ENCODE data around the gene MYH9. TPM values are rescaled to one million over a fixed set of nuclear protein-coding genes. Genes with fewer than 3 reads are reported as not detected.

The MYH9 gene
- total and polyA plus RNA-seq, 10 donors = 59.8 to 1,376 (median 711) TPM

GRCh38 chr22:36239150-36239400 lies 148.7 kb downstream of the MYH9 start:
- 0 to 7% (median 1%) methylated on average over 4 of the region's 4 CpGs for WGBS, 5 donors
- Histone ChIP-seq H3K36me3 (peaks cover 0 to 39% (median 11%) of the 10 kb centered on the region in 6 donors), H3K4me3 (peak overlapping the region; percentile 43 to 88 (median 66)), H3K9me3 (peaks cover 0 to 6% (median 0%) of the 10 kb centered on the region in 8 donors), H3K27me3 (replicated peaks in 1 of 7) (no peaks in the 10 kb centered on the region), H3K27ac (peak overlapping the region; percentile 76 to 96 (median 92)), H3K4me1 (peaks cover 31 to 62% (median 47%) of the 10 kb centered on the region in 6 donors)
- DNase-seq = no peak
- TF ChIP-seq POLR2AphosphoS5 (IDR thresholded peaks at IDR 0.05) = no peak
- no peak for TF ChIP-seq POLR2A (IDR thresholded peaks at IDR 0.05)
- TF ChIP-seq CTCF (IDR thresholded peaks at IDR 0.05 in 8 of 11, conservative IDR thresholded peaks at IDR 0.05 in 3 of 11) = no peak
- intact Hi-C loops (cut with DNase I; ENCODE audit: low total_unique reads) = no loop called here

- TF ChIP-seq POLR2A (IDR thresholded peaks at IDR 0.05) (no peak), CTCF (IDR thresholded peaks at IDR 0.05 in 8 of 11, conservative IDR thresholded peaks at IDR 0.05 in 3 of 11) (no peak), POLR2AphosphoS5 (IDR thresholded peaks at IDR 0.05) (no peak)
- Histone ChIP-seq H3K27ac (peak overlapping the region; percentile 76 to 96 (median 92)), H3K4me3 (peak overlapping the region; percentile 43 to 88 (median 66)), H3K36me3 (peaks cover 0 to 44% (median 13%) of the 10 kb centered on the region in 6 donors), H3K4me1 (peaks cover 31 to 67% (median 50%) of the 10 kb centered on the region in 6 donors), H3K9me3 (peaks cover 0 to 6% (median 0%) of the 10 kb centered on the region in 8 donors), H3K27me3 (replicated peaks in 1 of 7) (no peaks in the 10 kb centered on the region)
- intact Hi-C loops (cut with DNase I; ENCODE audit: low total_unique reads) = no loop called here
- WGBS, 5 donors = 1 to 9% (median 4%) methylated on average over 5 of the region's 5 CpGs
- DNase-seq = peak; percentile 79
Measured at GRCh38 chr22:36238373-36239149, 149.2 kb downstream of the MYH9 start.

GRCh38 chr22:36237462-36238372 lies 150.1 kb downstream of the MYH9 start:
- 51 to 65% (median 59%) methylated on average over 12 of the region's 12 CpGs for WGBS, 5 donors
- Histone ChIP-seq H3K27ac (peak overlapping the region; percentile 76 to 96 (median 92)), H3K9me3 (peaks cover 0 to 4% (median 0%) of the 10 kb centered on the region in 8 donors), H3K4me3 (peak overlapping the region; percentile 43 to 88 (median 66)), H3K4me1 (peaks cover 31 to 74% (median 58%) of the 10 kb centered on the region in 6 donors), H3K27me3 (replicated peaks in 1 of 7) (no peaks in the 10 kb centered on the region), H3K36me3 (peaks cover 0 to 53% (median 20%) of the 10 kb centered on the region in 6 donors)
- peak in 1 of 3 donors; percentile 10 for TF ChIP-seq POLR2AphosphoS5 (IDR thresholded peaks at IDR 0.05)
- no peak for TF ChIP-seq POLR2A (IDR thresholded peaks at IDR 0.05)
- no peak for DNase-seq
- intact Hi-C loops (cut with DNase I; ENCODE audit: low total_unique reads) = no loop called here

- no peak for DNase-seq
- H3K36me3 ChIP-seq = peaks cover 0 to 63% (median 29%) of the 10 kb centered on the region in 6 donors
- intact Hi-C loops (cut with DNase I; ENCODE audit: low total_unique reads) = no loop called here
- H3K9me3 ChIP-seq = no peaks in the 10 kb centered on the region
- H3K4me3 ChIP-seq = peak overlapping the region in 6 of 8 donors; percentile 5 to 88 (median 66)
- peak overlapping the region in 6 of 8 donors; percentile 90 to 96 (median 94) for H3K27ac ChIP-seq
- peaks cover 31 to 83% (median 62%) of the 10 kb centered on the region in 6 donors for H3K4me1 ChIP-seq
- TF ChIP-seq POLR2AphosphoS5 (IDR thresholded peaks at IDR 0.05) (no peak), POLR2A (IDR thresholded peaks at IDR 0.05) (no peak), CTCF (IDR thresholded peaks at IDR 0.05 in 8 of 11, conservative IDR thresholded peaks at IDR 0.05 in 3 of 11) (no peak)
- 72 to 86% (median 85%) methylated on average over 14 of the region's 14 CpGs for WGBS, 5 donors
- no peaks in the 10 kb centered on the region for H3K27me3 ChIP-seq (replicated peaks in 1 of 7)
Measured at GRCh38 chr22:36236388-36237319, 151.1 kb downstream of the MYH9 start.

Measured in spleen (tissue), 11 donors.